GM12878 (cell line): ENCODE data around the gene OR6B2. TPM values are rescaled to one million over a fixed set of nuclear protein-coding genes. Genes with fewer than 3 reads are reported as not detected.

Experiments
- ATAC-seq: fragments of 200-7000 bp; cut with Tn5 transposase; 3 replicates; pipeline ENCODE4 v1.9.1; 2020; ENCODE audit warnings: mild to moderate bottlenecking, moderate library complexity
- BruUV-seq: library from RNA; stranded (reverse); fragments of 400-500 nt; replicated peaks from 2 replicates; lab custom pipeline; 2021; lab: Mats Ljungman, UMichigan
- CTCF ChIA-PET: fragments of 300-600 bp; sonication (Branson Sonifier 250); formaldehyde crosslinking; extraction: SDS; loops from one replicate; lab custom pipeline; 2021; ENCODE audit warnings: inconsistent platforms; lab: Yijun Ruan, JAX
- POLR2A ChIA-PET: fragments of 350-600 bp; formaldehyde crosslinking; extraction: SDS; loops from one replicate; lab custom pipeline; 2021; ENCODE audit warnings: inconsistent platforms; lab: Charles Lee
- RAD21 ChIA-PET: fragments of 300-600 bp; sonication (Branson Sonifier 250); formaldehyde crosslinking; loops from one replicate; lab custom pipeline; 2023; ENCODE audit warnings: antibody characterized with exemption; ENCODE audit not compliant: unreplicated experiment; lab: Charles Lee
- SMC1A ChIA-PET: fragments of 300-600 bp; sonication (Branson Sonifier 250); formaldehyde crosslinking; loops from one replicate; lab custom pipeline; 2023; ENCODE audit not compliant: unreplicated experiment, uncharacterized antibody; lab: Charles Lee
- DNase-seq: peaks from one replicate; pipeline ENCODE4 v3.0.0-alpha.2; 2011; ENCODE audit warnings: low read depth, low spot score
- FAIRE-seq: peaks from 3 replicates; lab custom pipeline; 2011; peaks lifted over from hg19 to GRCh38; lab: Jason Lieb, UNC
- H2AFZ ChIP-seq: 2 replicates; pipeline ENCODE4 v1.6.0; 2011; ENCODE audit warnings: low read depth, low read length, control low read depth; ENCODE audit not compliant: control insufficient read depth
- H3K27ac ChIP-seq: 2 replicates; pipeline ENCODE4 v1.5.1; 2011; ENCODE audit warnings: control low read depth; ENCODE audit not compliant: control insufficient read depth, insufficient read depth
- H3K27me3 ChIP-seq, 2 experiments: replicated peaks in 1 of 2; 2 replicates each; pipeline versions ENCODE4 v1.6.0 to v1.6.1; 2011; ENCODE audit warnings: low read length in 1 of 2; ENCODE audit not compliant: control insufficient read depth in 2 of 2, insufficient read depth in 2 of 2
- H3K36me3 ChIP-seq, 2 experiments: 2 replicates each; pipeline ENCODE4 v1.5.1; 2011; ENCODE audit warnings: low read length in 1 of 2; ENCODE audit not compliant: control insufficient read depth in 2 of 2, insufficient read depth in 2 of 2
- H3K4me1 ChIP-seq: 2 replicates; pipeline ENCODE4 v1.6.1; 2011; ENCODE audit warnings: mild to moderate bottlenecking, low read length, moderate library complexity, mixed read lengths; ENCODE audit not compliant: control insufficient read depth, insufficient read depth
- H3K4me2 ChIP-seq: 2 replicates; pipeline ENCODE4 v1.6.0; 2011; ENCODE audit warnings: control low read depth; ENCODE audit not compliant: control insufficient read depth, insufficient read depth
- H3K4me3 ChIP-seq: fragments of 200-600 bp; sonication (generic); 2 replicates; pipeline ENCODE4 v1.5.1; 2016
- H3K79me2 ChIP-seq: 2 replicates; pipeline ENCODE4 v1.6.0; 2011; ENCODE audit warnings: low read length; ENCODE audit not compliant: control insufficient read depth, insufficient read depth
- H3K9ac ChIP-seq: 2 replicates; pipeline ENCODE4 v1.8.0; 2011; ENCODE audit warnings: low read length, control low read depth, mixed read lengths; ENCODE audit not compliant: control insufficient read depth, insufficient read depth
- H3K9me3 ChIP-seq: replicated peaks from 3 replicates; pipeline ENCODE4 v1.5.1; 2011; ENCODE audit warnings: mild to moderate bottlenecking, low read length; ENCODE audit not compliant: control insufficient read depth, insufficient read depth
- H4K20me1 ChIP-seq: 2 replicates; pipeline ENCODE4 v1.6.0; 2011; ENCODE audit not compliant: control insufficient read depth, insufficient read depth
- BCLAF1 ChIP-seq: fragments of 450-650 bp; IDR thresholded peaks from 2 replicates; pipeline ENCODE4 v1.6.1; 2017; ENCODE audit warnings: antibody characterized with exemption, mild to moderate bottlenecking, moderate library complexity
- CHD2 ChIP-seq: IDR thresholded peaks from 2 replicates; pipeline ENCODE4 v1.6.1; 2011; ENCODE audit warnings: low read depth, low read length, improper control_type of control experiment, borderline replicate concordance
- CHD4 ChIP-seq: fragments of 200-600 bp; sonication (generic); IDR thresholded peaks from 2 replicates; pipeline ENCODE4 v1.6.1; 2016; ENCODE audit warnings: mild to moderate bottlenecking
- CREB1 ChIP-seq: IDR thresholded peaks from 2 replicates; pipeline ENCODE4 v1.6.1; 2012; ENCODE audit warnings: low read depth, mild to moderate bottlenecking, inconsistent platforms
- ESRRA ChIP-seq: IDR thresholded peaks from 2 replicates; pipeline ENCODE4 v1.6.1; 2012; ENCODE audit warnings: mild to moderate bottlenecking, low read length, improper control_type of control experiment
- MEF2A ChIP-seq: IDR thresholded peaks from 2 replicates; pipeline ENCODE4 v1.6.1; 2011; ENCODE audit warnings: low read depth, mild to moderate bottlenecking, low read length, moderate library complexity; ENCODE audit not compliant: insufficient read depth
- NFXL1 ChIP-seq: fragments of 450-650 bp; IDR thresholded peaks from 2 replicates; pipeline ENCODE4 v1.6.1; 2017; ENCODE audit warnings: antibody characterized with exemption, mild to moderate bottlenecking, borderline replicate concordance
- NFYA ChIP-seq: IDR thresholded peaks from 2 replicates; pipeline ENCODE4 v1.6.1; 2011; ENCODE audit warnings: low read depth, mild to moderate bottlenecking, low read length, improper control_type of control experiment, borderline replicate concordance
- PAX5 ChIP-seq: IDR thresholded peaks from 2 replicates; pipeline ENCODE4 v1.6.1; 2011; ENCODE audit warnings: low read depth, low read length, borderline replicate concordance
- RELA ChIP-seq: fragments of 450-650 bp; IDR thresholded peaks from 2 replicates; pipeline ENCODE4 v1.8.0; 2014; ENCODE audit warnings: borderline replicate concordance; ENCODE audit not compliant: partially characterized antibody
- RELB ChIP-seq: fragments of 450-650 bp; IDR thresholded peaks from 2 replicates; pipeline ENCODE4 v1.6.1; 2017; ENCODE audit warnings: low read depth, mild to moderate bottlenecking, moderate library complexity
- STAT1 ChIP-seq: fragments of 450-650 bp; conservative IDR thresholded peaks from 2 replicates; pipeline ENCODE4 v1.6.1; 2014; ENCODE audit warnings: antibody characterized with exemption, mild to moderate bottlenecking
- TAF1 ChIP-seq: IDR thresholded peaks from 2 replicates; pipeline ENCODE4 v1.6.1; 2011; ENCODE audit warnings: mild to moderate bottlenecking, low read depth, low read length, borderline replicate concordance
- TARDBP ChIP-seq: IDR thresholded peaks from 2 replicates; pipeline ENCODE4 v1.6.1; 2016; ENCODE audit warnings: borderline replicate concordance
- ZBED1 ChIP-seq: IDR thresholded peaks from 2 replicates; pipeline ENCODE4 v1.6.1; 2016; ENCODE audit warnings: borderline replicate concordance
- ZNF24 ChIP-seq: fragments of 450-650 bp; IDR thresholded peaks from 2 replicates; pipeline ENCODE4 v1.6.1; 2017; ENCODE audit warnings: antibody characterized with exemption, mild to moderate bottlenecking
- whole genome bisulfite sequencing: methylation state at CpG from one replicate; pipeline ENCODE4 v1.1.6; 2016; ENCODE audit warnings: low lambda C conversion rate; ENCODE audit not compliant: insufficient replicate concordance, insufficient coverage; ENCODE audit errors: missing lambda C conversion rate; 5-methylcytosine and 5-hydroxymethylcytosine counted together
- in situ Hi-C: fragments of 300-500 bp; cut with MboI; formaldehyde crosslinking; loops from 9 replicates; pipeline ENCODE4 v1.14.3; 2018; ENCODE audit warnings: mixed read lengths
- intact Hi-C: fragments of 100-400 bp; cut with micrococcal nuclease; formaldehyde crosslinking; loops from one replicate; pipeline ENCODE4 v1.14.2; 2022; ENCODE audit not compliant: unreplicated experiment
- polyA plus RNA-seq, 11 experiments: library from polyadenylated mRNA; depleted of rRNA in 4 of 11; unstranded in 6 of 11; stranded (reverse) in 5 of 11; fragments of >200 nt; fragmentation: Nextera tagmentation in 4 of 11; fragmentation: Illumina TruSeq in 1 of 11; extraction: Ambion mirVana in 4 of 11; extraction: Trizol in 1 of 11; gene quantifications; 1 replicate in 1 of 11; 2 replicates in 10 of 11; pipeline versions ENCODE4 v1.2.1 to v1.2.3, GENCODE V29; 2011 to 2016; ENCODE audit warnings: inconsistent platforms in 2 of 11, missing spikeins in 2 of 11, low read depth in 1 of 11
- total RNA-seq, 4 experiments: library from RNA; depleted of rRNA in 3 of 4; stranded (reverse); fragments of >200 nt in 3 of 4; fragmentation: Illumina TruSeq in 1 of 4; extraction: Trizol in 1 of 4; gene quantifications; 2 replicates each; pipeline versions ENCODE4 v1.2.1 to v1.2.3, GENCODE V29; 2013 to 2021

The OR6B2 gene
- total and polyA plus RNA-seq, 10 of the 15 experiments (the other 5 are each of a cell fraction or from before 2014, with no cell fraction given) = not detected

- POLR2A ChIA-PET = no interaction called here
- H3K9ac ChIP-seq = no peak overlapping the region
- no peaks in the 10 kb centered on the region for H3K9me3 ChIP-seq
- CTCF ChIA-PET = no interaction called here
- BruUV-seq = no TSS peak
- no peaks in the 10 kb centered on the region for H3K4me1 ChIP-seq
- H3K79me2 ChIP-seq = no peaks in the 10 kb centered on the region
- no peak overlapping the region for H3K4me3 ChIP-seq
- in situ Hi-C loops = no loop called here
- H3K36me3 ChIP-seq = peaks cover 10 to 24% of the 10 kb centered on the region in 2 experiments
- no peaks in the 10 kb centered on the region for H4K20me1 ChIP-seq
- H2AFZ ChIP-seq = no peak overlapping the region
- FAIRE-seq (no peak), ATAC-seq (no peak), DNase-seq (no peak)
- no peaks in the 10 kb centered on the region for H3K27me3 ChIP-seq
- WGBS = 78% methylated on average over 9 of the region's 9 CpGs
- RAD21 ChIA-PET = no interaction called here
- no peak overlapping the region for H3K4me2 ChIP-seq
- TF ChIP-seq TARDBP (no peak), ZBED1 (no peak), CHD4 (no peak), CREB1 (no peak), BCLAF1 (no peak), RELA (no peak), CHD2 (no peak), ZNF24 (no peak), ESRRA (no peak), PAX5 (no peak), MEF2A (no peak), RELB (no peak), NFYA (no peak), STAT1 (no peak), NFXL1 (no peak), TAF1 (no peak)
- SMC1A ChIA-PET = no interaction called here
- H3K27ac ChIP-seq = no peak overlapping the region
- intact Hi-C loops = loop anchor here (10.0 kb wide), 1 partner anchor 963 kb away; no protein-coding TSS in a partner anchor
These were observed 32.4 kb downstream of the OR6B2 start for GRCh38 chr2:239997686-239998409.
